ENCODE measurements around the gene HIVEP3.

- TF ChIP-seq CTCF (IDR thresholded peaks at IDR 0.05), result no peak
- TF ChIP-seq POLR2A (IDR thresholded peaks at IDR 0.05), result no peak
Observed at GRCh38 chr1:41607808-41608207, 310.9 kb downstream of the HIVEP3 start.

Measured in heart left ventricle (tissue), 13 donors.